ENCODE results near the gene FGFRL1. TPM values are rescaled to one million over a fixed set of nuclear protein-coding genes. Genes with fewer than 3 reads are reported as not detected.

FGFRL1 gene
- total RNA-seq, 1 experiment from 2014 or later = 59.5 TPM

GRCh38 chr4:1031346-1031745, 19.9 kb downstream of the FGFRL1 start:
- Histone ChIP-seq H3K27me3 (ENCODE audit: insufficient read depth, low read depth) (peaks cover 19% of the 10 kb centered on the region), H2AFZ (no peak overlapping the region), H3K9me2 (ENCODE audit: insufficient read depth) (no peaks in the 10 kb centered on the region), H3K27ac (no peak overlapping the region), H3K9me3 (ENCODE audit: insufficient read depth, low read depth) (no peaks in the 10 kb centered on the region), H3K36me3 (ENCODE audit: low read depth) (no peaks in the 10 kb centered on the region), H4K20me1 (ENCODE audit: insufficient read depth) (no peaks in the 10 kb centered on the region), H3K4me1 (replicated peaks; ENCODE audit: insufficient read depth) (no peaks in the 10 kb centered on the region), H3F3A (ENCODE audit: insufficient read depth, low read depth) (peaks cover 7% of the 10 kb centered on the region; the same call in 1 of the 2 replicates), H3K79me2 (ENCODE audit: low read depth) (no peaks in the 10 kb centered on the region), H3K4me2 (no peak overlapping the region), H3K4me3 (no peak overlapping the region)
- DNase-seq = no peak
- BruUV-seq (replicated peaks) = no TSS peak
- intact Hi-C loops (cut with micrococcal nuclease; ENCODE audit: unreplicated experiment) = loop anchor here (5.0 kb wide), 1 partner anchor 321 kb away; no protein-coding TSS in a partner anchor
- ChIA-PET POLR2A (ENCODE audit: unreplicated experiment) (no interaction called here), CTCF (no interaction called here)
- TF ChIP-seq, protein P1, sequence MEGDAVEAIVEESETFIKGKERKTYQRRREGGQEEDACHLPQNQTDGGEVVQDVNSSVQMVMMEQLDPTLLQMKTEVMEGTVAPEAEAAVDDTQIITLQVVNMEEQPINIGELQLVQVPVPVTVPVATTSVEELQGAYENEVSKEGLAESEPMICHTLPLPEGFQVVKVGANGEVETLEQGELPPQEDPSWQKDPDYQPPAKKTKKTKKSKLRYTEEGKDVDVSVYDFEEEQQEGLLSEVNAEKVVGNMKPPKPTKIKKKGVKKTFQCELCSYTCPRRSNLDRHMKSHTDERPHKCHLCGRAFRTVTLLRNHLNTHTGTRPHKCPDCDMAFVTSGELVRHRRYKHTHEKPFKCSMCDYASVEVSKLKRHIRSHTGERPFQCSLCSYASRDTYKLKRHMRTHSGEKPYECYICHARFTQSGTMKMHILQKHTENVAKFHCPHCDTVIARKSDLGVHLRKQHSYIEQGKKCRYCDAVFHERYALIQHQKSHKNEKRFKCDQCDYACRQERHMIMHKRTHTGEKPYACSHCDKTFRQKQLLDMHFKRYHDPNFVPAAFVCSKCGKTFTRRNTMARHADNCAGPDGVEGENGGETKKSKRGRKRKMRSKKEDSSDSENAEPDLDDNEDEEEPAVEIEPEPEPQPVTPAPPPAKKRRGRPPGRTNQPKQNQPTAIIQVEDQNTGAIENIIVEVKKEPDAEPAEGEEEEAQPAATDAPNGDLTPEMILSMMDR (conservative IDR thresholded peaks at IDR 0.05) = no peak
- no peak for TF ChIP-seq EZH2 (IDR thresholded peaks at IDR 0.05; ENCODE audit: low read depth)

- ChIA-PET CTCF (no interaction called here), POLR2A (ENCODE audit: unreplicated experiment) (no interaction called here)
- Histone ChIP-seq H2AFZ (no peak overlapping the region), H3K9me3 (ENCODE audit: insufficient read depth, low read depth) (no peaks in the 10 kb centered on the region), H3K4me2 (no peak overlapping the region), H3K4me3 (no peak overlapping the region), H3K27me3 (ENCODE audit: insufficient read depth, low read depth) (peaks cover 19% of the 10 kb centered on the region), H3K79me2 (ENCODE audit: low read depth) (no peaks in the 10 kb centered on the region), H3K27ac (no peak overlapping the region), H3K4me1 (replicated peaks; ENCODE audit: insufficient read depth) (no peaks in the 10 kb centered on the region), H3K9me2 (ENCODE audit: insufficient read depth) (no peaks in the 10 kb centered on the region), H3F3A (ENCODE audit: insufficient read depth, low read depth) (no peaks in the 10 kb centered on the region), H4K20me1 (ENCODE audit: insufficient read depth) (no peaks in the 10 kb centered on the region), H3K36me3 (ENCODE audit: low read depth) (no peaks in the 10 kb centered on the region)
- no peak for DNase-seq
- no TSS peak for BruUV-seq (replicated peaks)
- TF ChIP-seq, protein P1 (conservative IDR thresholded peaks at IDR 0.05) = no peak
- no peak for TF ChIP-seq EZH2 (IDR thresholded peaks at IDR 0.05; ENCODE audit: low read depth)
- intact Hi-C loops (cut with micrococcal nuclease; ENCODE audit: unreplicated experiment) = loop anchor here (5.0 kb wide), 1 partner anchor 320 kb away; no protein-coding TSS in a partner anchor
These were observed 20.8 kb downstream of the FGFRL1 start for GRCh38 chr4:1031956-1032795.

GRCh38 chr4:1032861-1033260, 21.4 kb downstream of the FGFRL1 start:
- Histone ChIP-seq H3K4me2 (no peak overlapping the region), H3K79me2 (ENCODE audit: low read depth) (no peaks in the 10 kb centered on the region), H3K4me1 (replicated peaks; ENCODE audit: insufficient read depth) (no peaks in the 10 kb centered on the region), H3F3A (ENCODE audit: insufficient read depth, low read depth) (no peaks in the 10 kb centered on the region), H3K9me2 (ENCODE audit: insufficient read depth) (no peaks in the 10 kb centered on the region), H3K4me3 (no peak overlapping the region), H3K9me3 (ENCODE audit: insufficient read depth, low read depth) (no peaks in the 10 kb centered on the region), H3K36me3 (ENCODE audit: low read depth) (no peaks in the 10 kb centered on the region), H3K27ac (no peak overlapping the region), H4K20me1 (ENCODE audit: insufficient read depth) (no peaks in the 10 kb centered on the region), H3K27me3 (ENCODE audit: insufficient read depth, low read depth) (peaks cover 19% of the 10 kb centered on the region), H2AFZ (no peak overlapping the region)
- ChIA-PET CTCF (no interaction called here), POLR2A (ENCODE audit: unreplicated experiment) (no interaction called here)
- intact Hi-C loops (cut with micrococcal nuclease; ENCODE audit: unreplicated experiment) = loop anchor here (5.0 kb wide), 1 partner anchor 319 kb away; no protein-coding TSS in a partner anchor
- no peak for DNase-seq
- TF ChIP-seq, protein P1 (conservative IDR thresholded peaks at IDR 0.05) = no peak
- no peak for TF ChIP-seq EZH2 (IDR thresholded peaks at IDR 0.05; ENCODE audit: low read depth)
- BruUV-seq (replicated peaks) = no TSS peak
